Progenitor cell of endocrine pancreas (in vitro differentiated cells): ENCODE data around the gene NUDT14. TPM values are rescaled to one million over a fixed set of nuclear protein-coding genes. Genes with fewer than 3 reads are reported as not detected.

ENCODE experiments used
- DNase-seq: peaks from one replicate; pipeline ENCODE4 v3.0.0; 2021; ENCODE audit warnings: low spot score; ENCODE audit not compliant: unreplicated experiment
- H3K27ac Mint-ChIP-seq: 2 replicates; pipeline ENCODE4 v1.8.0; 2021; ENCODE audit warnings: mild to moderate bottlenecking, moderate library complexity, mixed read lengths
- H3K27me3 Mint-ChIP-seq: 2 replicates; pipeline ENCODE4 v1.8.0; 2021; ENCODE audit warnings: mixed read lengths
- H3K36me3 Mint-ChIP-seq: 2 replicates; pipeline ENCODE4 v1.8.0; 2022; ENCODE audit warnings: mixed read lengths; ENCODE audit not compliant: insufficient read depth
- H3K4me1 Mint-ChIP-seq: 2 replicates; pipeline ENCODE4 v1.8.0; 2021; ENCODE audit warnings: low read depth, mixed read lengths
- H3K4me3 Mint-ChIP-seq: 2 replicates; pipeline ENCODE4 v1.8.0; 2021; ENCODE audit warnings: low read depth, mild to moderate bottlenecking, moderate library complexity, mixed read lengths
- H3K9me3 Mint-ChIP-seq: 2 replicates; pipeline ENCODE4 v1.8.0; 2021; ENCODE audit warnings: low read depth, mixed read lengths
- CTCF ChIP-seq: fragments of 200-600 bp; sonication (generic); IDR thresholded peaks from one replicate; pipeline ENCODE4 v1.5.0; 2021; ENCODE audit warnings: antibody characterized with exemption, mild to moderate bottlenecking; ENCODE audit not compliant: unreplicated experiment
- total RNA-seq: library from RNA; stranded (reverse); gene quantifications from 2 replicates; pipeline ENCODE4 v1.2.1, GENCODE V29; 2021

The NUDT14 gene
- total RNA-seq, 1 donor from 2014 or later: 66.6 TPM

- Mint-ChIP-seq H3K9me3 (peaks cover 7% of the 10 kb centered on the region), H3K36me3 (peaks cover 6% of the 10 kb centered on the region)
Observed at GRCh38 chr14:105136401-105137322, 44.5 kb downstream of the NUDT14 start.

GRCh38 chr14:105135700-105136395, 45.3 kb downstream of the NUDT14 start:
- H3K27ac Mint-ChIP-seq: no peak overlapping the region
- peaks cover 7% of the 10 kb centered on the region for H3K4me1 Mint-ChIP-seq
- no peak for DNase-seq
- H3K27me3 Mint-ChIP-seq: no peaks in the 10 kb centered on the region
- no peak for TF ChIP-seq CTCF
- peaks cover 6% of the 10 kb centered on the region for H3K36me3 Mint-ChIP-seq
- no peak overlapping the region for H3K4me3 Mint-ChIP-seq
- peaks cover 7% of the 10 kb centered on the region for H3K9me3 Mint-ChIP-seq

More at GRCh38 chr14:105136401-105137322, 44.5 kb downstream of the NUDT14 start:
- no peaks in the 10 kb centered on the region for H3K27me3 Mint-ChIP-seq
- H3K4me3 Mint-ChIP-seq: no peak overlapping the region
- H3K4me1 Mint-ChIP-seq: peaks cover 7% of the 10 kb centered on the region
- no peak for DNase-seq
- no peak overlapping the region for H3K27ac Mint-ChIP-seq
- no peak for TF ChIP-seq CTCF

GRCh38 chr14:105132921-105133654, 48.0 kb downstream of the NUDT14 start:
- TF ChIP-seq CTCF: no peak
- Mint-ChIP-seq H3K36me3 (peaks cover 3% of the 10 kb centered on the region), H3K9me3 (peaks cover 7% of the 10 kb centered on the region)

GRCh38 chr14:105131241-105131640, 49.9 kb downstream of the NUDT14 start:
- no peak for TF ChIP-seq CTCF
- Mint-ChIP-seq H3K4me3 (no peak overlapping the region), H3K36me3 (peaks cover 3% of the 10 kb centered on the region), H3K27ac (no peak overlapping the region), H3K27me3 (peaks cover 5% of the 10 kb centered on the region), H3K4me1 (peaks cover 10% of the 10 kb centered on the region), H3K9me3 (peaks cover 7% of the 10 kb centered on the region)
- no peak for DNase-seq

More at GRCh38 chr14:105132921-105133654, 48.0 kb downstream of the NUDT14 start:
- no peak for DNase-seq
- no peak overlapping the region for H3K4me3 Mint-ChIP-seq
- no peaks in the 10 kb centered on the region for H3K27me3 Mint-ChIP-seq
- peak overlapping the region; percentile 62 for H3K27ac Mint-ChIP-seq
- H3K4me1 Mint-ChIP-seq: peaks cover 7% of the 10 kb centered on the region

GRCh38 chr14:105128059-105128458, 53.1 kb downstream of the NUDT14 start:
- no peak overlapping the region for H3K27ac Mint-ChIP-seq
- peaks cover 7% of the 10 kb centered on the region for H3K9me3 Mint-ChIP-seq
- no peak for DNase-seq
- H3K4me3 Mint-ChIP-seq: no peak overlapping the region
- H3K36me3 Mint-ChIP-seq: peaks cover 3% of the 10 kb centered on the region
- peaks cover 5% of the 10 kb centered on the region for H3K27me3 Mint-ChIP-seq
- peaks cover 10% of the 10 kb centered on the region for H3K4me1 Mint-ChIP-seq
- no peak for TF ChIP-seq CTCF
